ENCODE measurements around the gene TMEM270.
"Not testable (repeated sequence)": the region's sequence is repeated elsewhere in the genome, so short reads cannot be mapped to it uniquely, and the experiment has no call there.

The TMEM270 gene

DNA sequence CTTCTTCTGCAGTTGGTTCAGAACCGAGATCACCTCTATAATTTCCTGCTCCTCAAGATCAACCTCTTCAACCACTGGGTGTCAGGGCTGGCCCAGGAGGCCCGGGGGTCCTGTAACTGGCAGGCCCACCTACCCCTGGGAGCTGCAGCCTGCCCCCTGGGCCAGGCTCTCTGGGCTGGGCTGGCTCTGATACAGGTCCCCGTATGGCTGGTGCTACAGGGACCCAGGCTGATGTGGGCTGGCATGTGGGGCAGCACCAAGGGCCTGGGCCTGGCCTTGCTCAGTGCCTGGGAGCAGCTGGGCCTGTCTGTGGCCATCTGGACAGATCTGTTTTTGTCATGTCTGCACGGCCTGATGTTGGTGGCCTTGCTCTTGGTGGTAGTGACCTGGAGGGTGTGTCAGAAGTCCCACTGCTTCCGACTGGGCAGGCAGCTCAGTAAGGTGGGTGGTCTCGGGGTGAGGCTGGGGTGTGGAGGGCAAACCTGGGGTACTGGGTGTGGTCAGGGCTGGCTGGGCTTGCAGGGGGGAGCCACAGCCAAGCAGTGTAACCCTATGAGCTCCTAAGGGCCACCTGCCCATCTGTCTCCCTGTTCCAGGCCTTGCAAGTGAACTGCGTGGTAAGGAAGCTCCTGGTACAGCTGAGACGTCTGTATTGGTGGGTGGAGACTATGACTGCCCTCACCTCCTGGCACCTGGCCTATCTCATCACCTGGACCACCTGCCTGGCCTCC, 4.2 kb downstream of the TMEM270 start:
- DNase-seq, result no peak

DNA sequence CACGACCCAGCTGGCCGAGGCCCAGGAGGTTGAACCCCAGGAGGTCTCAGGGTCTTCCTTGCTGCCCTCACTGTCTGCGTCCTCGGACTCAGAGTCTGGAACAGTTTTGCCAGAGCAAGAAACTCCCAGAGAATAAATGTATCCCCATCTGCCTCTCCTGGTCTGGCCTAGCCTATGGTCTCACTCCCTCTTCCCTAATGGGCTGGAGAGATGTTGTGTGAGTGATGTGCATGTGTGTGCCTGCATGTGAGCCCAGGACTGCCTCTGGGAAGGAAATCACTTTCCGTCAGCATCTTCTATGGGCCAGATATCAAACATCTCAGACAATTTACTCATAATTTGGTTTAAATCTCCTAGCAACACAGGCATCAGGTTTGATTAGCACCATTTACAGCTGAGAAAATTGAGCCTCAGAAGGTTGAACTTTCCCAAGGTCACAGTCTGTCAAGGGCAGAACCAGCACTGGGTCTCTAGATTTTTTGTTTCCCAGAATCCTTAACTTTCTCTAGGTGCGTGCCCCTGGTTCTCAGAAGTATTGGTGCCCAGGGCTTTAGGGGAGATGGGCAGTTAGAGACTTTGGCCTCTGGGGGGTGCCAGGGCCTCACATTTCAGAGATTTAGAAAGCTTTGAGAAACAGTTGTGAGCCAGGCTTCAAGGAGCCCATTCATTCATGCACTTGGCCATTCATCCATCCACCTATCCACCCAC, 4.9 kb downstream of the TMEM270 start:
- no peak for DNase-seq

DNA sequence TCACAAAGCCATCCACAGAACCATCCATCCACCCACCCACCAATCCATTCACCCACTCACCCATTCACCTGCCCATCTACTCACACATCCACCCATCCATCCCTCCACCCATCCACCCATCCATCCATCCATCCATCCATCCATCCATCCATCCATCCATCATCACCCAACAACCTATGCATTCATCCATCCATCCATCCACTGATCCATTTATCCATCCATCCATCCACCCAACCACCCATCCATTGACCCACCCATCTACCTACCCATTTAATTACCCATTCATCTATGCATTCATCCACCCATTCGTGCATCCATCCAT, 5.4 kb downstream of the TMEM270 start:
- DNase-seq, result no peak

DNA sequence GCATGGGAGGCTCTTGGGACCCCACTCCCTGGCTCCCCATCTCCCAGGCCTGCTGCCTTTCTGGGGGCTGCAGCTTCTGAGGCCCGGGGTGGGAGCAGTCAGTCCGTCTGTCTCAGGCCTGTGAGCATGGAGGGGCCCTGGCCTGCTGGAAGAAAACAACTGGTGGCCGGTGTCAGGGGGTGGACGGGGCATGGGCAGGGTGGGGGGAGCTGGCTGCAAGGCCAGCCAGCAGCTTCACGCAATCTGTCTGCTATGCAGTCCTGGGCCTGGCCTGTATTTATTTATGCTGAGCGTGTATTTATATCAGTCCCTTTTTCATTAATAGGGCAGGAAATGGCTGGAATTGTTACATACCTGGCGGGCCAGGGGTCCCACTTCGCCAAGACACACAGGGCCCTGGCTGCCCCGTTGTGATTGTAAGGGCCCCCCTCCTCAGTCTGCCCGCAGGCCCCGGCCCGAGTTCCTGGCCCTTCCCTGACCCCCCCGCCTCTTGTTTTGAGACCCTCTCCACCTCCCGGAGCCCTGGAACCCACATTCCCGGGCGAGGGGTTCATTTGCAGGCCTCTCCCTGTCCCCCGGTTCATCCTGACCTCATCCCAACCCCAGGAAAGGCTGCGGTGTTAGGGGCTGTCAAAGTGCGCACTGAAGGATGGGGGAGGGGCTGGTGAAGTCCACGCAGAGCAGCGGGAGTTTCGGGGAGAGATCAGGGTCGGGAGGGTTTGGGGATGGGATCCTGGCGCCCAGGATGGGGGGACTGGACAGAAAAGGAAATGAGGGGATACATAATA, 8.2 kb downstream of the TMEM270 start:
- no peak for DNase-seq

DNA sequence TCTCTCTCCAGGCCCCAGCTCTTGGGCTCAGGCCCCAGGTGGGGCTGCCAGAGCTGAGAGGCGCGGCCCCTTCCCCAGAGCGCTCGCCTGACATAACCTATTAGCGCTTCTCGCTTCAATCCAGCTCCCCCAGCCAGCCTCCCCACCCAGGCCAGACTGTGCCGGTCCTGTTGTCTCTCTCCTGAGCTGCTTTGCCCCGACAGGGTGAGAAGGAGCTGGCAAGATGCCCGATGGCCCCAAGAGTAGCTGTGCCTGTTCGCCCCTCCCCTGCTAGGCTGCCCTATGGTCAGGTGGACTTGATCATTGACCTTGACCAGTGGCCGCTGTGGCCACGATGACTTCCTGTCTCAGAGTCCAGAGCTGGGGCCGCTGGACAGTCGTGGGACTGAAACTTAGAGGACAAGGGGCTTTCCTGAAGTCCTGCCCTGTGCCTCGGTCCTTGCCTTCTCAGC, 9.1 kb downstream of the TMEM270 start:
- no peak for DNase-seq

DNA sequence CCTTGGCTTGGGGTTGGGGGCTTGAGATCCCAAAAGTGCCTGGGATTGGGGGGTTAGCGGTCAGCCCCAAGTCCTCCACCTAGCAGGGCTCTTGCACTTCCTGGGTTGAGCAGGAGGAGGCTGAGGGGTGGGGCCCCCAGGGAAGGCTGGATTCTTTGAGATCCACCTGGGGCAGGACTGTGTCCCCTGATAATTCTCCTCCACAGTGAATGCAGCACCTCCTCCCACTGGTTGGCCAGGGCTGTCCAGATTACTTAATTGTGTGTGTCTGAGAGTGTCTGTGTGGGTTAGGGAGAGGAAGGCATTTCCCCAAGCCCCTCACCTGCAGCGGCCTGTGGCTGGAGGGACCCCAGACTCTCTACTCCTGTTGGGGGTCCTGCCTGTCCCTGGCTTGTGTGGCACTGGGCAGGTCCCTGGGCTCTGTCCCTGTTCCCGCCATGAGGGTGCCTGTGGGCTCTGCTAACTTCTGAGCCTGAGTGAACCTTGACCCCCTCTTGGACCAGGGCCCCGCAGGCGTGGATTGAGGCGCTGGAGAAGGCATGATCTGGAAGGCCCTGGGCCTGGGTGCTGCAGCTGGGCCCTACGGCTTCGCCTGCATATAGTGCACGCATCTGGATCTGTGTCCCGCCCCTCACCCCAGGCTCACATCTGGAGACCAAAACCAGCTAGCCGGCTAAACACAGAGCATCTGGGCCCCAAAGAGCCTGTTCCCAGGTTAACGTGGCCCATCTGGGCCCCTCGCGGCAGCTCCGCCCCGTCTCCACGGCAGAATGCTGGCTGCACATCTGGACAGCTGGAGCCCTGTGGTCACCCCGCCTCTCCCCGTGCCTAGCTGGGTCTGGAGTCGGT, 10.4 kb downstream of the TMEM270 start:
- no peak for DNase-seq

DNA sequence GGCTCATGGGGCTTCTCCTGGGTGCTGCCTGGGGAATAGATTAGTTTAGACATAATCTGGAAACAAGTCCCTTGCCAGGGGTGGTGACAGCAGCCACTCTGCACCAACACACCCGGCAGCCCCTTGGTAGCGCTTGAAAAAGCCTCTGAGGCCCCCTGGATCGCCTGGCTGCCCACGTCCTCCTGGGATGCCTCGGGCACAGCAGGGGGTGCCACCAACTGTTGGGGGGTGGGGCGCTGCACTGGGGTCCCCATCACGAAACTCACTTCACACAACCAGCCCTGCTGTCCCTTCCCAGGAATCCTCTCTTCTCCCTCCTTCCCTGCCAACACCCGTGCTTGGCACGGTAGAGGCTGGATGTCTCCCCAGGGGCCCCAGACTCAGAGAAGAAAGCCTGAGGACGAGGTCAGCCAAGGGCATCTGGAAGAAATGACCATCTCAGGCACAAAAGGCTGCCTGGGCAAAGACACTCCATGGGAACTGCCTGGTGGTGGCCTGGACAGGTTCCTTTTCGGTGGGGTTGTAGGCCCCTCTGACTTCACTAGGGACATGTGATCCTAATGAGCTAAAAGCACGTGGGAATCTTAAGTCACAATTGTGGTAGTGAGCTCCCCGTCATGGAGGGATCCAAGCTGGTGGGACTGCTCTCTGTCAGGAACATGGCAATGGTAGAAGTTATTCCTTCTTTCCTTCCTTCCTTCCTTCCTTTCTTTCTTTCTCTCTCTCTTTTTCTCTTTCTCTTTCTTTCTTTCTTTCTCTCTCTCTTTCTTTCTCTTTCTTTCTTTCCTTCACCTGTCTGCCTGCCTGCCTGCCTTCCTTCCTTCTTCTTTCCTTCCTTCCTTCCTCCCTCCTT, 11.3 kb downstream of the TMEM270 start:
- no peak for DNase-seq

DNA sequence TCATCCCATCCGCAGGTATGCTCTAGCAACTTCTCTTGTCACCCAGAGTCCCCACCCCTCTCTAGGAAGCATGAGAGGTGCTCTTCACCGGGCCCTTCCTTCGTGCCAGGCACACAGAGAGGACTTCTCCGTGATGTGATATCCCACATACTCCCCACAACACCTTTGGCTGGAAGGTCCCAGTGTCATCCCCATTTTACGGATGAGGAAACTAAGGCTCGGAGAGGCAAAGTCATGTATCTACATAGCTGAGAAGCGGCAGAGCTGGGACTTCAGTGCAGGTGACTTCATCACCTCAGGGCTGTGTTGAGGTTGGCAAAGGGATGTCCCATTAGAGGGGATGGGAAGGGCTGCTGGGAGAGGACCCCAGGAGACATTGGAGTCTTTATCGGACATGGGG, 15.4 kb downstream of the TMEM270 start:
- DNase-seq, result no peak

DNA sequence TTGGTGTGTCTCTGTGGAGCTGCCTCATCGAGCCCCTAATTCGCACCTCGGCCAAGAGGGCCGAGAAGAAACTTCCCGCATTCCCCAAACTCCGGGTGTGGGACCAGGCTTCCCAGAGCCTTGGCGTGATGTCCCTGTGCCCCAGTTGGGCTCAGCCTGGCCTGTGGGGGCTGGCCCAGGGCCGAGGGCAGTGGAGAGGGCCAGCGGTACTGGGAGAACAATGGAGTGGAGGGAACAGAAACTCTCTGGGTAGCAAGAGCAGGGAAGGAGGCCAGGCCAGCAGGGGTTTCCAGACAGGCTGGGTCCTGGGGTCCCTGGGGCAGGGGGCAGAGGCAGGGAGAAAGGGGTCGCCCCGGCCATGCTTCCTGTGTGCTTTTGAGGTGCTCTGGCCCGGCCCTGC, 16.0 kb downstream of the TMEM270 start:
- no peak for DNase-seq

DNA sequence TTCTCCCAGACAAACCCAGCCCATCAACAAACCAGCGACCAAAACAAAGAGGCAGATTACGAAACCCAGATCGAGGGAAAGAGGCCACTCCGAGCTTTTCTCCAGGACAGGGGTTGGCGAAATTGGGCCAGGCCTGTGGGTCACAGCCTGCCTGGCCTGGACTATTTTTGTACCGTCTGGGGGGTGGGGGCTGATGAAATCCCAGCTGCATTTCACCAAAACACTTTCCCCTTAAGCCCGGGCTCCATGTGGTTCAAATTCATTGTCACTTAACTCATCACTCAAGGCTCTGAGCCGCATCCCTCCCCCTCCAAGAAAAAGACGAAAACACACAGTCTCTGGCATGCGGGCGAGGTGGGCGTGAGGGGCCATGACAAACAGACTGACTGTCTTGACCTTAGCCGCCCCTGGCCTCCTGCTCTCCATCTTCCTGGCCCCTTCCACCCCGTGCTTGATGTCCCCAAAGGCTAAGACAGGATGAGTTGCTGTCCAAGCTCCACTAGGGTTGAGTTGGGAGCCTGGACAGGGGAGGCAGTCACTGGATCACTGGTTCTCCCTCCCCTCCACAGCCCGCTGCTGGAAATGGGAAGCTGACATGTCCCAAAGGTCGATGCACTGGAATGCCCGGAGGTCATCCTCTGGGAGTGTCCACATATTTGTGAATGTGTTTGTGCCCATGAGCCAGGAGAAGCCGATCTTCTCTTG, 19.2 kb downstream of the TMEM270 start:
- no peak for DNase-seq

DNA sequence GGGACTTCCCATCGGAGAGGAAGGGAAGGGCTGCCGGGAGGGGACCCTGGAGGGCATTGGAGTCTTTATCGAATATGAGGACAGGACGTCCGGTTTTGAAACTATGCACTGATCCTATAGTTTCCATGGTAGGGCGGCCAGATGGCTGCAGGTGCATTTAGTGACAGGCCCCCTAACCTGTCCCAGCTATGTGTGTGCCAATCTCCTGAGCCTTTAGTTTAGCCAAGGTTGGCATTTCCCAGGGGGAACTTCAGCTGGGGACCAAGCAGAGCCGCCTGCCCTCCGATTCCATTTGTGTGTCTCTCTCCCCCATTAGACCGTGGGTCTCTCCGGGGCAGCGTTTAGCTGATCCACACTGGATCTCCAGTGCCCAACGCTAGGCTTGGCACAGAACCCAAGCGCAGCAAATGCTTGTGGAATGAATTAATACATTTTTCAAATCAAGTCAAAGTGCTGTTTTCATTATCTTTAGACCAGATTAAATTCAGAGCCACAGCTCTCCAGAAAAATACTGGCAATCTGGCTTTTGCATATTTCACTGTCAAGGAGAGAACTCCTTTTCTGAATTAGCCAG, 19.9 kb downstream of the TMEM270 start:
- no peak for DNase-seq

DNA sequence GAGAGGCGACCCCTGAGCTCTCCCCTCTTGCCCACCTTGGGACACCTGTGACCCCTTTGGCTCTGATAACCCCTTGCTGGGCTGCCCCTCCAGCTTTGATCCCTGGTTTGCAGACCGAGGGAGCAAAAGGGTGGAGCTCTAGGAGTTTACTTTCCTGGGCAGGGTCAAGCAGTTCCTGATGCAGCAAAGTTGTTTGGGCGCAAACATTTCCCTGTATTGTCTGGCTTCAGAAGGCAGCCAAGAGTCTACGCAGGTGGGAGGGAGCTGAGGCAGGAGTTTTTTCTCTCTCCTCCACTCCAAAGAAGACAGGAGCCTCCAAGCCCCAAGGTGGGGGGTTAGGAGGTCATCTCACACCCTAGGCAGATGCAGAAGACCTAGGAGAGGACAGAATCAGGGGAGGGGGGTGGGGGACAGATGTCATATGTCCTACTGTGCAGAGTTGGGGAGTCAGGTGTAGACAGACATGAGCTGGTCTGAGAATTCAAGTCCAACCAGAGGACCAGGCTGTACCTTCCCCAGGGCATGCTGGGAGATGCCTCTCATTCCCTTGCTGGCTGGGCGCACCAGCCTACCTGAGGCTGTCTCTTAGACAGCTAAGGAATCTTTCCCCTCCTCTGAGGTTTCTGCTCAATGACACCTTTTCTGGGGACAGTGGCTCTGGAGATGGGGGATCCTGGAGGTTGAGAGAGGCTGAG, 20.5 kb downstream of the TMEM270 start:
- no peak for DNase-seq

DNA sequence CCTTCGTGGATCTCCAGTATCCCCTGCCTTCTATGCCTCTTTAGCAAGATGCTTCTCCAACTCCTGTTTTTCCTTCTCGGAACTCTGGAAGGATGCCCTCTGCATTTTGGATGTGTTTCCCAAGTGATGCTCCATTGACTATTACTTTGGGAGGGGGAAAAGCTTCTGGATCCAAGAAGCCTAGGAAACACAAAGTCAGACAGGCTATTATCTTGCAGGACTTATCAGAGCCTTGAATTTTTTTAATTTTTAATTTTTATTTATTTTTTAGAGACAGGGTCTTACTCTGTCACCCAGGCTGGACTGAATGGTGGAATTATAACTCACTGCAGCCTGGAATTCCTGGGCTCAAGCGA, 21.1 kb downstream of the TMEM270 start:
- DNase-seq, result no peak

DNA sequence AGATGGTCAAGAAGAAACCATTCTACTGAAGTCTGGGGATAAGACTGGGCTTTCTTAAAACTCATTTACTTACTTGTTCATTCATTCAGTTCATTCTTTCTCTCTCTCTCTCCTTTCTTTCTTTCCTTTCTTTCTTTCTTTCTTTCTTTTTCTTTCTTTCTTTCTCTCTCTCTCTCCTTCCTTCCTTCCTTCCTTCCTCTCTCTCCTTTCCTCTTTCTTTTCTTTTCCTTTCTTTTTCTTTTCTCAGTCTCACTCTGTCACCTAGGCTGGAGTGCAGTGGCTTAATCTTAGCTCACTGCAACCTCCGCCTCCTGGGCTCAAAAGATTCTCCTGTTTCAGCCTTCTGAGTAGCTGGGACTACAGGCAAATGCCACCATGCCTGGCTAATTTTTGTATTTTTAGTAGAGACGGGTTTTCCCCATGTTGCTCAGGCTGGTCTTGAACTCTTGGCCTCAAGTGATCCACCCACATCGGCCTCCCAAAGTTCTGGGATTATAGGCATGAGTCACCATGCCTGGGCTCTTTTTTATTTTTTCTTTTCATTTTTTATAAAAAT, 24.0 kb downstream of the TMEM270 start:
- DNase-seq, result not testable (repeated sequence)

DNA sequence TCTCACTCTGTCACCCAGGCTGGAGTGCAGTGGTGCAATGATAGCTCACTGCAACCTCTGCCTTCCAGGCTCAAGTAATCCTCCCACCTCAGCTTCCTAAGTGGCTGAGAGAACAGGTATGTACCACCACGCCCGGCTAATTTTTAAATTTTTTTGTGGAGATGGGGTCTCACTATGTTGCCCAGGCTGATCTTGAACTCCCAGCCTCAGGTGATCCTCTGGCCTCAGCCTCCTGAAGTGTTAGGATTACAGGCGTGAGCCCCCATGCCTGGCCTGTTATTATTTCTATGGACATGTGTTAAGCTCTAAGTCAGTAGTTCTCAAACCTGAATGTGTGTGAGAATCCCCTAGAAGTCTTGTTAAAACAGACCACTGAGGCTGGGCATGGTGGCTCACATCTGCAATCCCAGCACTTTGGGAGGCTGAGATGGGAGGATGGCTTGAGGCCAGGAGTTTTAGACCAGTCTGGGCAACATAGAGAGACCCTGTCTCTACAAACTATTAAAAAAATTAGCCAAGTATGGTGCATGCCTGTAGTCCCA, 24.5 kb downstream of the TMEM270 start:
- no peak for DNase-seq

DNA sequence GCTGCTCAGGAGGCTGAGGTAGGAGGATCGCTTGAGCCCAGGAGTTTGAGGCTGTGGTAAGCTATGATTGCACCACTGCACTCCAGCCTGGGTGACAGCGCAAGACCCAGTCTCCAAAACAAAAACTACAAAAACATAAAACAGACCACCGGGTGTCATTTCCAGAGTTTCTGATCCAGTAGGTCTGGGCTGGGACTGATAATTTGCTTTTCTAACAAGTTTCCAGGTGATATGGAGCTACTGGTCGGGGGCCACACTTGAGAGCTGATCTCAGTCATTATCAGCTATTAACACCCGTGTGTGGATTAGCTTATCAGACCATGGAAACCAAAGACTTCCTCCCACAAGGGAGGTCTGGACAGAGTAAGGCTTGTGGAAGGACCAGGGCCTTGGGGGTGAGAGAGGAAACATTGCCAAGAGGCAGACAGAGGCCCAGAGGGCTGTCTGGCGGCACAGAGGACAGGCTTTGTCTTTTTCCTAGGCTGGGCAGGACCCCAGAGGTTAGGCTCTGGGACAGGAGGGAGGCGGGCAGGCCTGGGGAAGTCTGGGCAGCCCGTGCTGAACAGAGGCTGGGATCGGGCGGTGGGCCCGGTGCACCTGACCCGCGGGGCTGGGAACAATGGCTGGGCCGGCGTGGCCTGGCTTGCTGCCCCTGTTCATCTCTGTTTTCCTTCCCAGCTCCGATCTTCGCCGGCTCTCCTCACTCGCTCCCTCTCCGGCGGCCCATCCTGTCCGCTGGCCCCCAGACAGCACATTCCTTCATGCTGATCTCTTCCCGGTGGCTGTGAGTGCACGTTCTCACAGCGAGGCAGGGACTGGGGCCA, 25.2 kb downstream of the TMEM270 start:
- DNase-seq, result no peak

DNA sequence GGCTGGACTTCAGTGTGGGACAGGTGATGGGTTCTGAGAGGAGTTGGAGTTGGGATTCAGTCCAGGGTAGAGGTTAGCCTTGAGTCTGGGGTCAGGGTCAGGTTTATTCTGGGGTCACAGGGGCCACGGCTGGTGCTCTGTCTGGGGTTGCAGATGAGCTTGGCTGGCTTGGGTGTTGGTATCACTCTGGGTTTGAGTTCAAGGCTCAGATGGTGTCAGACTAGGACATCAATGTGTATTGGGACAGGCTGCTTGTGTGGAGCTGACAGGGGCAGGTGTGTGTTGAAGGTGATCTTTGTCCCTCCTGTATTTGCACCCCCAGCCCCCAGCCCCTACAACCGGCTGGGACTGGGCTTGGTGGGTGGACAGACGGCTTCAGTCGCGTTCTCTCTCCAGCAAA, 26.8 kb downstream of the TMEM270 start:
- DNase-seq, result no peak

DNA sequence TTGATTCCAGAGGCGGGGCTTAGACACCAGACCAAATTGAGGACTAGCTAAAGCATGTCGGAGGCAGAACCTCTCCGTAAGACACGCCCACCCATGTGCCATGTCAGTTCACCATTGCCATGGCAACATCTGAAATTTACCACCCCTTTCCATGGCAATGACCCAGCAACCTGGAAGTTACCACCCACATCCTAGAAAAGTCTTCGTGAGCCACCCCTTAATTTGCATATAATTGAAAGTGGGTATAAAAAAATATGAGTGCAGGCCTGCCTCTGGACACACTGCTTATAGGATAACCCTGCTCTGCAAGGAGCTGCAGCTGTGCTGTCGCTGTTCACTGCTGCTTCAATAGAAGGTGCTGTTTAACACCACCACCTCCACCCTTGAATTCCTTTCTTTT, 28.0 kb downstream of the TMEM270 start:
- no peak for DNase-seq

Measured in NCI-H187 treated with DMSO at 0.1 percent for 48 hours (cell line).